HG03025 (cell line): Measurements from ENCODE around the gene CMIP.

Experiments
- ATAC-seq: cut with Tn5 transposase; IDR thresholded peaks from one replicate; pipeline ENCODE4 v1.9.1; 2021; ENCODE audit warnings: mild to moderate bottlenecking, moderate library complexity; ENCODE audit not compliant: unreplicated experiment, low FRiP score

CMIP gene

GRCh38 chr16:81445966-81446906, 1.6 kb downstream of the CMIP start:
- ATAC-seq, result no peak

GRCh38 chr16:81446907-81447268, 2.3 kb downstream of the CMIP start:
- no peak for ATAC-seq

- no peak for ATAC-seq
Observed at GRCh38 chr16:81447383-81448101, 2.9 kb downstream of the CMIP start.

DNA sequence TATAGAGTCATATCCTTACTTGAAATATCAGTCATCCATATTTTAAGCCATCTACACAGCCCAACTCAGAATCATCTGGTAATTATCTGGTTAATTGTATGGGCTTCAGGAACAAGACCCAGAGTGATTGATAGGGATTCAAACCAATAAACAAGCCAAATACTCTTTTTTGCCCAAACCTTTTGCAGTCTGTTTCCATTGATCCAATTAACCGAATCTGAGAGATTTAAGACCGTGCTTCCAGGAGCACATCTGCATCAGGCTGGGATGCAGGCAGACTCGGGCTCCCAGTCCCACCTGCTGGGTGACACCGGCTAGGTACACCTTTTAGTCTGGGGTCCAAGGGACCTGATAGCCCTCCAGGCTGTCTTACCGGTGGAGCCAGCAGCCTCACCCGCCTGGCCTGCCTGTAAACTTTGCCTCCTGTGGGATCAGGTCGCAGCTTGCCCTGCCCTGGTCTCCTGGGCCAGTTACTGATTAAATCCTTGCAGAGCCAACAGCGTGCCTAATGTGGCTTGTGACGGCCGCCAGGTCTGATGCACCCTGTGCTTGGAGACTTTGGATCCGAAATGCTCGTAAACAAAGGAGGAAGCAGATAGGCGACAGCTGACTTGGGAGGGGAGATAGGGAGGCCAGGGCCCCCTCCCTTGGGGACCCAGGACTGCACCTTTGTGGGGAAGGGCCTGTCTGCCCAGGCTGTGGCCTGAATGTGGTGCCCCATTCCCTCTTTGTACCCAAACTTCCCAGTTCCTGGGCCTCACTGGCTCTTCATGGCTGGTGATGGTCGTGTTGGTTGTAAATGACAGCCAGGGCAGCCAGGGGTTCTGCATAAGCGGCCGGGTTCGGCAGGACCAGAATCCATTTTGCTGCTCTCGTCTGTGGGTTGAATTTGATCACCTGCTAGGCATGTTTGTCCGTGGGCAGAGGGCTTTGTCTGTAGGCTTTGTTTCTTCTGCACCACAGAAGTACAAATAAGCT, 3.8 kb downstream of the CMIP start:
- ATAC-seq, result no peak

GRCh38 chr16:81449241-81449640, 4.6 kb downstream of the CMIP start:
- ATAC-seq, result no peak

GRCh38 chr16:81449899-81450608, 5.4 kb downstream of the CMIP start:
- no peak for ATAC-seq

- no peak for ATAC-seq
Observed at GRCh38 chr16:81450783-81451491, 6.3 kb downstream of the CMIP start.

DNA sequence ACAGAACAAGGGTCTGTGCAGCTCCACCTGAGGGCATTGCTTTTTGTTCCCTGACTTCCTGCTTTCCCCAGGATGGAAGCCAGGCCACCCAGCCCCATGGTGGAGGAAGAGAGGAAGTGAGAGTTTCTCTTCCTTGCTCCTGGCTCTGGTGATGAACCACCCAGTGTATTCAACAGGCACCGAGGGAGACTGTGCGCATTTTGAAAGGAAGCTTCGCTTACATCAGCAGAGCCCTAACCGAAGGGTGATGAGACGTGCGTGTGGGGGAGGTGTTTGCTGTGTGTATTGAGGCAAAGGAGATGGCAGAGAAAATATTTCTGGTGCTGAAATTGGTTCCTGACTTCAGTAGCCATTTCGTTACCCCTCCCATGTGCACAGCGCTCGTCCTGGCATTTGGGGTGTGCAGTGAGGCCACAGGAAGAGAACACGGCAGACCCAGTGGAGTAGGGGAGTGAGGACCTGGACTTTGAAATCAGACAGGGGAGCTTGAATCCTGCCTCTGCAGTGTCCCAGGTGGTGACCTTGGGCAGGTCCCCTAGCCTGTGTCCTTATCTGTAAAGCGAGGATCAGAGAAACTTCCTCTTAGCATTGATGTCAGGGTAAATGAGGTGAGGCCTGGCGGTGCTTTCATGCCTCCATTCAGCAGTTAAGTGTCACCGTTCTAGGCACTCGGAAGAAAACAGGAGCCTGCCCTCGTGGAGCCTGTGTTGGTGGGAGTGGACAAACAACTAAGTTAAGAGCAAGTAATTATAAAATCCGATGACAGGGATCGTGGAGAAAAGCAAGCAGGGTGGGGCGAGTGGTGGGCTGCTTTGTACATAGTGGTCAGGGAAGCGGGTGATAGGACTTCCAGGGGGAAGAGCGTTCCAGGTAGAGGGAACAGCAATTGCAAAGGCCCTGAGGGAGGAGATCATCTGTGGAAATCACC, 7.4 kb downstream of the CMIP start:
- no peak for ATAC-seq

GRCh38 chr16:81453091-81453728, 8.6 kb downstream of the CMIP start:
- ATAC-seq, result no peak

DNA sequence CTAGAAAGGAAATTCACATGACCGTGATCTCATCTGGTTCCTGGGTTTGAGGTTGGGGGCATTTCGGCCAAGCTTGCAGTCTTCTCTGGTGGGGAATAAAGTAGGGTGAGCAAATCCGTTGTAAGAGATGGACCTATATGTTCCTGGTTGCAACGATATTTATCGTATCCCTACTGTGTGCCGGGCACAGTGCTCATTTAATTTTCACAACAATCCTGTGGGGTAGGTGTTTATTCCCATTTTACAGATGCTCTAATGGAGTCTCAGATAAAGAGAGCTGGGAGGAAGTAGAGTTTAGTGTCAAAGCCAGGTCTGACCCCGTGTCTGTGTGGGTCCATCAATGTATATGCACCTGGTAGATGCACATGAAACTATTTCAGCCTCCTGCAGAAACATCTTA, 9.4 kb downstream of the CMIP start:
- no peak for ATAC-seq

DNA sequence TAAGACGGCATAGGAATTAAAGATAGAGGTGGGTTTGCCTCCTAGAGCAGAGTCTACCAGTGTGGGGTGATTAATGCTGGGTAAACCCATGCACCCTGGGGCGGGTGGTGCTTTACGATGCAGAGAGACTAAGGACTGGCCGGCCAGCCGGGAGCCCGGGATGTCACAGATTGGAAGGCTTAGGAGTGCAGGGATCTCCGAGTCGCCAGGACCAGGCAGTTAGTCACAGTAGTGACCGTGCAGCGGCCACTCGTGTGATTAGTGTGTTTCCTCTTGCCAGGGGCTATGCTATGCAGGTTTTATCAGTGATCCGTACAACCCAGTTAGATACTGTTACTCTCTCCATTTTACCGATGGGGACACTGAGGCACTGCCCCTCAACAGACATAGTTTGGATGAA, 10.4 kb downstream of the CMIP start:
- ATAC-seq, result no peak

- ATAC-seq, result no peak
Observed at GRCh38 chr16:81455720-81456494, 11.3 kb downstream of the CMIP start.

DNA sequence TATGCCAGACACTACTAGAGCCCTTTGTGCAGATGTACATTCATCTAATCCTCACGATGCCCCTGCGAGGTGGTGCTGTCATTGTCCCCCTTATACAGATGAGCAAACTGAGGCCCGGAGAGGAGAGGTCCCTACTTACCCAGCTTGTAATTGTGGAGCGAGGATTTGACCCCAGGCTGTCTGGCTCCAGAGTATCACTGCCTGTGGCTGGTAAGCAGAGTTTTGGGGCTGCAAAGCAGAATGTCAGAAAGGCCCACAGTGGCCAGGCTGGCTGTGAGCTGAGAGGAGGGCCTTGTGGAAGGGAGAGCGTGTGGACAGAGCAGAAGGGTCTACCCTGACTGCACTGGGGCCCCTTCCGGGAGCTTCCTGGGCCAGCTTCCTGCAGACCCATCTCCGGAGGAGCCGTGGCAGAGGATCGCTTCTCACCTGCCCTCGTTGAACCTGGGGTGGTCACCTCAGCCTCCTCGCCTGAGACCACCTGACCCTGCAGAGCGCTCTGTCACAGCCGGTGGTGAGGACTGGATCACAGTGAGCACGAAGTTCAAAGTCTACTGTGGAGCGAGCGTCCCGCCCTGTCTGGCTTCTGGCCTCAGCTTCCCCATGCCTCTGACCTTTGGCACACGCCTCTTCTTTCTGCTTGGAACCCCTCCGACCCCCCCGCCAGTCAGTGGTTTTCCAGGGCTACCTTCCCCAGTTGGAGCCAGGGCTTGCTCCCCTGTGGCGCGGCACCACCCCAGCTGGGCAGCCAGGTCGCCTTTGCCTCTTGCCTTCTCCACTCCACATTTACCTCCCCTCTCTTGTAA, 12.1 kb downstream of the CMIP start:
- ATAC-seq, result no peak

DNA sequence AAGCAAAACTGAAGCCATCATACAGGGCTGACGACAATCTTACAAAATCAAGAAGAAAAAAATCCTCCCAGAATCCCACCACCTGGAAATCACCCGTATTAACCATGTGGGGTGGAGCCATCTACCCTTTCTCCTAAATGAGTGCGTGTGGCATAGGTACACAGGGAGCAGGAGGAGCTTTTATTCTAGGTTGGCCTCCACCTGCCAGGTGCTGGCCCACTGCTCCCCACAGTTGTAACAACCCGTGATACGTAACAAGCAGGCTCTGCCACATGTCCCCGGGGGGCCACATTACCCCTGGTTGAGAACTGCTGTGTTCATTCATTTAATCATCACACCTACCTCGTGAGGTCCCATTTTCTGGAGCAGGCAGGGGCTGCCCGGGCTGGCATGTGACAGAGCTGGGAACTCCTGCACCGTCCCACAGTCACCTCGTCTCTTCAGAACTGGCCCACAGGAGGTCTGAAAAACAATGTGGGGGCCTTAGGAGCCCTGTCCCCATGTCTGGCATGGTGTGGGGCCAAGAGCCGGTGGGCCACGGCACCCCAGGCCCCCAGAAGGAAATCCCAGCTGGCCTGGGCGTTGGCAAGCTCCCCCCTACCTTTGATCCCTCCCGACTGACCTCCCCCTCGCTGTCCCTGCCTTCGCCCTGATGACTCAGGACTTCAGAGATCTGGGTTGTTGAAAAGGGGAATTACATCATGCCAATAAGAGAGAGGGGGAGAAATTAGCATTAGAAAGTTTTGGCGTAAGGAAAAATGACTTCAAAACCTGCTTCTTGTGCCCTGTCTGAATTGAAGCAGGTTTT, 12.9 kb downstream of the CMIP start:
- no peak for ATAC-seq

DNA sequence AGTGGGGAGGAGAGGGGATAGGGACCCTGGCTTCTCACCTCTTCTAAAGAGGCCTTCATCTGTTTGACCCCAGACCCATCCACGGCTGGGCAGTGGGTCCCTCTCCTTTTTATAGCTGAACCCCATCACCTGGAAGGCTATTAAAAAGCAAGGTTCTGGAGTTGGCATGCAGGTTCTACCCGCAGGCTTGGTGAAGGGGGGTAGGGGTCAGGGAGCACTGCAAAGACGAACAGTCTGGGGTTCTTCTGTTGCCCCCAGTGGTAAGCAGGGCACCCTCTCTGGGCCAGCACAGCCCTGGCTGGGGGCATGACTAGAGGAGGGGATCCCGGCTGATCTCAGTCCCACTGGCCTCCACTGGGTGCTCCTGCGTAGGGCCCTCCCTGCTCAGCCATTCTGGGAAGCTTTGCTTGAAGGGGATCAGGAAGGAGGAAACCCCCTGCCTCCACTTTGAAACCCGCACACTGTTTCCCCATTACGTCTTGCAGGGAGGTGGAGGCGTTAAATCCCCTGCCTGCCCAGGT, 13.6 kb downstream of the CMIP start:
- ATAC-seq, result no peak
